NCI-H2171 treated with DMSO at 0.1 percent for 48 hours (cell line): ENCODE measurements around the gene BEX2.
"Not testable (repeated sequence)": the region's sequence is repeated elsewhere in the genome, so short reads cannot be mapped to it uniquely, and the experiment has no call there.

Experiments
- DNase-seq: peaks from one replicate; lab custom pipeline; 2025; lab: John Stamatoyannopoulos, UW

Gene BEX2

DNA sequence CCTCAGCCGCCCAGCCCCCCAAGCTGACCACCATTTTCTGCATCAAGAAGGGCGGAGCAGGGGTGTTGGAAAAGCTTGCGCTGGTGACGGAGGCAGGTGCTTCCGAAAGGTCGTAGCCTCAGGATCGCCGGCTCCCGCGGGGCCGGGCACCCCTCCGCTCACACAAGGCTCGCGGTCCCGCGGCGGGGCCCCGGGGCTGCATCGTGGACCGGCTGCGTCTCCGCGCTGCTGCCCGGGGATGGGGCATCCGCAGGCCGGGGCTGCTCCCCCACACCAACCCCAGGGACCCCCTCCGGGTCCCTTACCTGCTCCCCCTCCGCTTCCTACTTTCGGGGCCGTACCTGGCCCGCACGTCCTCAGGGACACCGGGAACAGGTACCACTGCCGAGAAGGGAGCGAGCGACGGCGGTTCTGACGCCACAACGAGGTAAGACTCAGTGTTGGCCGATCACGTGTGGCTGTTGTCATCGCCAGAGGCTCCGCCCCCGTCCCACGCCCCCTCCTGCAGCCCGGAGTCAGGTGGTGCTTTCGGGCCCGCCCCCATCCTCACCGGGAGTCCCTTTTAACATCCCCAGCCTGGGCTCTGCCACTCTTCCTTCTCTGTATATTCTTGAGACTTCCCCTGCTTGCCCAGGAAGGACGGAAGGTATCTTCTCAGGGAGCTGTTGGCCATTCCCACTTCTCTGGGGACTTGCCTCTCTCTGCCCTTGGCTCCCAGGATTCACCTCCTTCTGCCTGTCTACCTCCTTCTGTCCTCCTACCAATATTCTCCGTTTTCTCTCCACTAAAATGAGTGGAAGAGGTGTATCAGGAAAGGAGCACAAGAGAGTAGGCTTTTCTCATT lies at the start of gene BEX2:
Gene BEX2, minus strand, starts transcription at position 436 of the 844 bp plus-strand sequence. CDS start 1,014 bp downstream, outside the sequence.
- DNase-seq, result peak; percentile 79

DNA sequence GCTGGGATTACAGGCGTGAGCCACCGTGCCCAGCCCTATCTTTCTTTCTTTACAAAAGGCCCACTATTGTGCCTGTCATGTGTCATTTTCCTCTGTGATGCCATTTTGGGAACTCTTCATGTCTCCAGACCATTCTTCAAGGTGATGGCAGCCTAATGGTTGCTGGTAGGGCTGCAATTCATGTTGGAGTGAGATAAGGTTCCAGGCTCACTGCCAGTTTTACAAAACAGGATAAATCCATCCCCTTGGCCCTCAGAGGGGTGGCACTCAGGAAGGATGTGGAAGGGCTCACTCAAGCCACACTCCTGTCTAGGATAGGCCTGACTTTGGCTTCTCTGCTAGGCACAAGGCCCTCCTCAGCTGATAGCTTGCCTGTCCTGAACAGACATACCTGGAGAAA lies 49.3 kb upstream of the BEX2 start:
- no peak for DNase-seq

DNA sequence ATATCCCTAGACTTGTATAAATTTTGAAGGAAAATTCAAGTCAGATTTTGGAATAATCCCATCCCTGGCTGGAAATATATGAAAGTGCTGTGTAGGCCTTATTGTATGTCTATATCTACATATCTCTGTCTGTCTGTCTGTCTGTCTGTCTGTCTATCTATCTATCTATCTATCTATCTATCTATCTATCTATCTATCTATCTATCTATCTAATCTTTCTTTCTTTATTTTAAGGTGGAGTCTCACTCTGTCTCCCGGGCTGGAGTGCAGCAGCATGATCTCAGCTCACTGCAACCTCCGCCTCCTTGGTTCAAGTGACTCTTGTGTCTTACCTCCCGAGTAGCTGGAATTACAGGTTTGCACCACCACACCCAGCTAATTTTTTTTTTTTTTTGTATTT lies 48.8 kb upstream of the BEX2 start:
- not testable (repeated sequence) for DNase-seq

DNA sequence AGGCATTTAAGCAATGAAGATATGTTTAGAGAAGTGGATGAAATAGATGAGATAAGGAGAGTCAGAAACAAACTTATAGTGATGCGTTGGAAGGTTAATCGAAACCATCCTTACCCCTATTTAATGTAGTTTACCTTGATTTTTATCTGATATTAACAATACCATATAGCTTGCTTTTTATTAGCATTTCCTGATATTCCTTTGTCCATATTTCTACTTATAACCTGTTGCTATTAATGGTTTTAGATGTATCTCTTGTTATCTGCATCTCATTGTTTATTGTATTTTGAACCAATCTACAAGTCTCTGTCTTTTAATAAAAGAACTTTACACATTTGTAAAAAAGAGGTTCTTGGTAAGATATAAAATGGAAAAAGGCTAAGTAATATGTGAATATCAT lies 47.1 kb upstream of the BEX2 start:
- no peak for DNase-seq

DNA sequence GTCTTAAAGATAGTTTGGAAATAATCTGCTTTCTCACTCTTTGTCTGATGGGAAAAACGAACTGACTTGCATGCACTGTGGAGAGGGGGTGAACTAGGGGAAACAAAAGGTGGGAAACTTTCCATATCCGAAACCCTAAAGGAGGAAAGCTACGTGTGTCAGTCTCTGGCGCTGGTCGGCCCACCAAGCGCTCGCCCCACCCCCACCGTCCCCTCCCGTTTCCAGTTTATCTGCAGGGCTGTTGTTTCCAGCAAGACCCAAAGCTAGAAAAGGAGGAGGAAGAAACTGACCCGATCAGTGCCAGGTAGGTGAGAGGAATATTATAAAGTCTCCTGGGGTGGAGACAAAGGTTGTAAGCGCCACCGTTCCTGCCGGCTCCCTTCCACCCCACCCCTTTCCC lies 46.1 kb upstream of the BEX2 start:
- DNase-seq, result no peak

DNA sequence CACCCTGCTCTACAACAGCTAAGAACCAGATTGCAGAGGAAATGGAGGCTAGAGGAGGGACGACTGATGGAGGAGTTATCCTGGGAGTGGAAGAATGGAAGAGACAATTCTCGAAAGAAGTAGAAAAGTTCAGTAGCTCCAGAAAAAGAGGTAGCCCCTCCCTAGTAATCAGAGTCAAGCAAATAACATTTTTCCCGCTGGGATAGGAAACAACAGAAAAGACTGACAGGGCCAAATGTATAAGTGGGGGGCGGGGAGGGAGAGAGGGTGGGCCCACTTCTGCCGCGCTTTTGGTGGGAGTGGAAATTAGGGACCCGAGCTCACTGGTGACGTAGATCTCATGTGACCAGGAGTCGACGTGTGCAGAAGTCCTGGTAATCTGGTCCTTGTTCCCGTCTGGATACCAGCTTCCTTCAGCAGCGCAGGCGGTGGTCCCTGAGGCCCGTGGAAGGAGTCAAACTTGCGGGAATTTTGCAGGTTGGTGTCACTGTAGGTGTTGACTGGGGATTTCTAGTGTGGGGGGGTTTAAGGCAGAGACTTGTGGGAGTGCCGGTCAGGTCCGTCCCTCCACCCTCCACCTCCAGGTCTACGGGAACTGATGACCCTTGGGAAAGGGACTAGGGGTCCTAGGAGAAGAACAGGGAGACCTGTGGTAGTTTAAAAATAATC lies 45.5 kb upstream of the BEX2 start, which contains the start of gene TCEAL9:
Gene TCEAL9, plus strand, starts transcription at position 377 of the 669 bp plus-strand sequence. CDS start 1,179 bp downstream, outside the sequence.
- DNase-seq, result peak; percentile 83

DNA sequence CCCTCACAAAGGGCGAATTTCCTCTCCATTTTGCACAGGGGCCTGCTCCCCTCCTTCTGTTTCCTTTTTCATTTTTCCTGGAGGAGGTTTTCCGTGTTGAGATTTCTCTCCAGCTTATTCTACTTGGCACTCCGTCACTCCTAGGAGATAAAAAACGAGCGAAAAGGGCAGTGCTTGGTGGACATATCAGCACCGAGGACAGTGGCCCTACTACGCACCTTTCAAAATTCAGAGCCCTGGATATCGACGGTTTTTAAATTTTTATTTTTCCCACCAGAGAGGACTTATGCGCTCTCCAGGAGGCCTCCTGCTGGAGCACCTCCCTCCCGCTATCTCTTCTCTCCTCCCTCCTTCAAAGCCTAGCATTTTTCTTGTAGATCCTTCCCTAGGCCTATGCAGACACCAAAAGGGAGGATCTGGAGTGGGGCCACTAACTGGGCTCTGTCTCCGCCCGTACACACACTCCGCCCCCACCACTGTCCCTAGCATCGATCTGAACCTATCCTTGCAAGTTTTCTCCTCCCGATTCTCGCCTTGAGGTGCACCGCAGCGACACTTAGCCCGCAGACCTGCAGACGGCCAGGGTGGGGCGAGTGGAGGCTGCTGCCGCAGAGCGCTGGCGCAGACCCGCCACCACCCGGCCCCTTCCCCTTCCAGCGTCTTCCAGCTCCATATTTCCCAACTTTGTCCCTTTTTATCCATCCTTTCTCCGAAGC lies 37.0 kb upstream of the BEX2 start:
- no peak for DNase-seq

DNA sequence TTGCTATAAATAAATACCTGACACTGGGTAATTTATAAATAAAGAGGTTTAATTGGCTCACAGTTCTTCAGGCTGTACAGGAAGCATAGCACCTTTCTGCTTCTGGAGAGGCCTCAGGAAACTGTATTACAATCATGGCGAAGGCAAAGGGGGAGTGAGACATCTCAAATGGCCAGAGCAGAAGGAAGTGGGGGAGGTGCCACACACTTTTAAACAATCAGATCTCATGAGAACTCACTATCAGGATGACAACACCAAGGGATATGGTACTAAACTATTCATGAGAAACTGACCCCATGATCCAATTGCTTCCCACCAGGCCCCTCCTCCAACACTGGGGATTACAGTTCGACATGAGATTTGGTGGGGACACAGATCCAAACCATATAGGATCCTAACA lies 33.8 kb upstream of the BEX2 start:
- no peak for DNase-seq

DNA sequence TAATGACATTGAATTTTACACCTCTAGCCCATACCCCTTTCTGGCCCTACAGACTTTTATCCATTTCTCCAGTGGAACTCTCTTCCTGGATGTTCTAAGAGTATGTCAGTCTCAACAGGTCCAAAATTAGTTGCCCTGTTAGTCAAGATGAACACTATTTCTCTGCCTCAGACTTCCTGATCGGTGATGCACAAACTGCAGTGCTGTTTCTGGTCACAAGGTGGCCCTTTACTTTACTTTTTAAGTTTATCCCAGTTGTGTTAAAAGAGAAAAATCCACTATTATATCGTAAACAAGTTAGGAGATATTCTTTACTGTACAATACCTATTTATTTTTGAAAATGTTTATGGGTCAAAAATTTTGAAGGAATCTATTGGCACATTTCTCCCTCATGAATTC lies 32.3 kb upstream of the BEX2 start:
- DNase-seq, result peak; percentile 8

DNA sequence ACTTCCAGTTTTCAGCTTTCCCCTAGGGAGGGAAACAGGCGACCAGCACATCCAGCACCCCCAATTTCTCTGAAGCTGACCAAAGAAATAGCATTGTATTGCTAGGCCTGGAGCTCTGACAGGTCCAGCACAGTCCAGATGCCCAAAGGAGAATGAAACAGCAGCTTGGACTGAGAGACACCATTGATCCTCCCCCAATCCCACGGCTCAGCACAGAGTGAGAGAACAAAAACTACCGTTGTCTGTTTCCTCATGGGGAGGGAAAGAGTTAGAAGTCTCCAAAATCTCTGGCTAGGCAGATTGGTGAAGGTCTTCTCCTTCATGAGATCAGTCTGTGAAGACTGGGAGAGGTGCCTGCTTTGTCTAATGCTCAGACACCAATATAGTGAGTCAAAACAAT lies 27.9 kb upstream of the BEX2 start:
- no peak for DNase-seq

DNA sequence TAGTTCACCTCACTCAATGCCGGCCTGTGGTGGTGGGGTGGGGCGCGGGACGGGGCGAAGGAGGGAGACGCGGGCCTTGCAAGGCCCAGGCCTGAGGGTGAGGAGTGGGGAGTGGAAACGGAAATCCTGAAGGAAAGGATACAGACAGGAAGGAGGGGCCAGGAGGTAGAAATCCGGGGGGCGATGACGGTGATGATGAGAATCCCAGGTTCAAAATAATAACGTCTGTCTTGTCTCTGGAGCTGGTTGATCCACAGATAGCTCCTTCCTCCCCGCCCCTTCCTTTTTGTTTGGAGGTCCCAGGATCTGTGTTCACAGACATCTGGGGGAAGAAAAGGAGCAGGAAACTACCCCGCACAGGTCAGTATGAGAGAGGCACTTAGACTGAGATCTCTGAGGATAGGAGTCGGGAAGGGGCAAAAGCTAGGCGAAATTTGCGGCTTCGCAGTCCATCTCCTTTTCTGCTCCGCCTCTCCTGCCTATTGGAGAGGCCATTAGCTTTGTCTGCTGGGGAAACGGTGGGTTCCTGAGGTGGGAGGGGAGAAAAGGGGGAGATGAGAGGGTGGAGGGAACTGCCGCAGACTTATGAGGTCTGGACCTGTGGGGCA lies 20.0 kb upstream of the BEX2 start:
- no peak for DNase-seq

DNA sequence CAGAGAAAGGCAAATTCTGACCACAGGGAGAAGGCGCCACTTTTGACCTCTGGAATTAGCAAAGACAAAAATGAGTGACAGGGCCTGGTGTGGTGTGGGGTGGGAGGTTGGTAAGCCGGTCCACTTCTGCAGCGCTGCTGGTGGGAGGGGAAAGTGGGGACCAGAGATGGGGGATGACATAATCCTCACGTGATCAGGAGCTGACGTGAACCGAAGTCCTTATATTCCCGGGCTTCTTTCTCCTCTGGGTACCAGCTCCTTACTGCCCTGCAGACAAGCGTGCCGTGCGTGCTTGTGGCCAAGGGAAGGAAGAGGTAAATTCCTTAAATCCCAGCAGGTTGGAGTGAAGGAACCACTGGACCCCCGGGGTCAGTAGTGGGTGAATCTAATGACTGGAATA lies 19.2 kb upstream of the BEX2 start, which contains the start of gene TCEAL7:
Gene TCEAL7, plus strand, starts transcription at position 249 of the 400 bp plus-strand sequence. CDS start 1,165 bp downstream, outside the sequence.
- no peak for DNase-seq

DNA sequence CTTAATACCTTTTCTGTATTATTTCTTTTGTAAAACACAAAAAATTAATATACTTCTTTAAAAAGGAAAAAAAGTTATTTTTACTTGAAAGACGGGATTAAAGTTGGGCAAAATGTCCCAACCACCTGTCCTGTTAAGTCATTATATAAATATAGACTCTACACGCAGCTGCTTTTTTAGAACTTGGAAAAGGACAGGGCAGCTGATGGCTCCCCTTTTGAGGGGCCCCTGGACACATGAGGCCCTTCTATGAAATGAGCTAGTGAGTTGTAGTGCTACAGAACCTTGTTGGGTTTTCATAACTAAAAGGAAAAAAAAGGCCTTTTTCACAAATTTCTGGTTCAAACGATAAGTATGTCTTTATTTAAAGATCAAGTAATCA lies 600 bp upstream of the BEX2 start:
- DNase-seq, result no peak

DNA sequence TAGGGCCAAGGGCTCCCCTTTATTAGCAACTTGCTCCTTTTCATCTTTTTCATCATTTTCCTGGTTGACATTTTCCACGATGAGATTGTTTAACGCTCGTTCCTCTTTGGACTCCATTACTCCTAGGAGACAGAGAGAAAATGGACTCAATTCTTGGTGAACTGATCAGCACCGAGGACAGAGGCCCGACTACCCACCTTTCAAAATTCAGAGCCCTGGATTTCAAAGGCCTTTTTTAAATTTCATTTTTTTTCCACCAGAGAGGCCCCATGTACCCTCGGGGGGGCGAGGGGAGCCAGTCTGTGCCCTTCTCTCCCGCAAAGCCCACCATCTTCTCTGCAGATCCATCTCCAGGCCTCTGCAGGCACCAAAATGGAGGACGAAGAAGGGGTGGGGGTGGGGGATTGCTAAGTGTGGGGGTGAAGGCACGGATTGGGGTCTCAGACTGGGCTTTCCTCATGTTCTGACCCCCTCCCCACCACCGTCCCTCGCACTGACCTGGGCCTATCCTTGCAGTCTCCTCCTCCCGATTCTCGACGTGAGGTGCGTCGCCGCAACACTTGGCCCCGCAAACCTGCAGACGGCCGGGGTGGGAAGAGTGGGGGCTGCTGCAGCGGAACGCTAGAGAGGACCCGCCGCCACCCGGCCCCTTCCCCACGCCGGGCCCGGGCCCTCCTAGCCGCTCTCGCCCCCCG lies 783 bp downstream of the BEX2 start:
- peak; percentile 7 for DNase-seq

DNA sequence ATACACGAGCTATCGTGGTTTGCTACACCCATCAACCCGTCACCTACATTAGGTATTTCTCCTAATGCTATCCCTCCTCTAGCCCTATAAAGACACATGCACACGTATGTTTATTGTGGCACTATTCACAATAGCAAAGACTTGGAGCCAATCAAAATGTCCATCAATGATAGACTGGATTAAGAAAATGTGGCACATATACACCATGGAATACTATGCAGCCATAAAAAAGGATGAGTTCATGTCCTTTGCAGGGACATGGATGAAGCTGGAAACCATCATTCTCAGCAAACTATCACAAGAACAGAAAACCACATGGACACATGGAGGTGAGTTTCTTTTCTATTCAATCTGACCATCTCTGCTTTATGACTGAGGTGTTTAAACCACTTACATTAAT lies 5.1 kb downstream of the BEX2 start:
- not testable (repeated sequence) for DNase-seq

DNA sequence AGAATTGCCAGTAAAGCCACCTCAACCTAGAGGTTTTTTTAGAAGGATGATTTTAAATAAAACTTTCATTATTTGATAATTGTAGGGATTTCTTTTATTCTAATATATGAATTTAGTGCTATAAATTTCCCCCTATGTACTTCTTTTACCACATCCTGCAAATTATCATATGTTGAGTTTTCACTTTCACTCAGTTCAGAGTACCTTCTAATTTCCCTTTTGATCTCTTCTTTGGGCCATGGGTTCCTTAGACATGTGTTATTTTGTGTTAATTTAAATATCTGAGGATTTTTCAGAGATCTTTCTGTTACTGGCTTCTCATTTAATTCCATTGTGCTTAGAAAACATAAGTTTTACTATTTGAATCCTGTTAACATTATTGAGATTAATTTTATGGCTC lies 6.1 kb downstream of the BEX2 start:
- no peak for DNase-seq

DNA sequence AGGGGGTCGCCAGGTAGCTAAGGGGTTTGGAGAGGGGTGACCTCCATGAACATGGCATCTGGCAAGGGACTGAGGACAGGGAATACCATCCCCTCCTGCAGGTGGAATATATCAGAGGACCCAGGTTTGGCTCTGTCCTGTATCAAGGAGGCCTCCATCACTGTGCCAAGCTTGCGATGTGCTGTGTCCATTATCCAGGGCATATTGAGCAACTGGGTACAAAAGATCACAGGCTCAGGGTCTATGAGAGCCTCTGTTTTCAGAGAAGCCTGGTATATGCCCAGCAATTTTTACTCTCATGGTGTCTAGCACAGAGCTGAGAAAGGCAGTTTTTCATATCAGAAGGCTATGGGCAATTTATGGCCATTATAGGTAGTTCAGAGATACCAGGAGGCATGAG lies 17.7 kb downstream of the BEX2 start:
- no peak for DNase-seq

DNA sequence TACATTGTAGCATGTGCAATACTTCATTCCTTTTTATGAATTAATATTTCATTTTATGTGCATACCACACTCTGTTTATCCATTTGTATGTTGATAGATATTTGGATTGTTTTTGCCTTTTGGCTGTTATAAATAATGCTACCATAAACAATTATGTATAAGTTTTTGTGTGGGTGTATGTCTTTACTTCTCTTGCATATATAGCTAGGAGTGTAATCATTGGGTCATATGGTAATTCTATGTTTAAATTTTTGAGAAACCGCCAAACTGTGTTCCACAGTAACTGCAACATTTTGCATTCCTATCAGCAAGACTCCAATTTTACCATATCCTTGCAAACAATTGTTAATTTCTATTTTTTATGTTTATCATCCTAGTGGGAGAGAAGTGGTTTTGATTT lies 31.2 kb downstream of the BEX2 start:
- no peak for DNase-seq

DNA sequence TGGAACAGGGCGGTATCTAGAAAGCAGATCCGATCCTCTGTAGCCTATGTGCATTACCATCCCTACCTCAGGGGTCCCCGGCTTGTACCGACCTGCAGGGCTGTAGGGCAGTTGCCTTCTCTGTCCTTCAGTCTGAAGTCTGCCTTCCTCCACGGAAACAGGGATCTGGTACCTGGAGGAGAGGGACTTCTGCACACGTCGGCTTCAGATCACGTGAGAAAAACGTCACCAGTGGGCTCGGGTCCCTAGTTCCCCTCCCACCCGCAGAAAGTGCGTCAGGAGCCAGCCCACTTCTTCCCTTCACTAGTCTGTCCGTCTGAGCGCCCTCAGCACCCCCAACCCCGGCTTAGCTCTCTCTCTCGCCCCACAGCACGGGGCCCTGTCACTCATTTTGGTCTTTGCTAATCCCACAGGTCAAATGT lies 34.2 kb downstream of the BEX2 start, which contains the start of gene TCEAL5:
Gene TCEAL5, minus strand, starts transcription at position 170 of the 422 bp plus-strand sequence. CDS start 2,187 bp downstream, outside the sequence.
- DNase-seq, result peak; percentile 52

DNA sequence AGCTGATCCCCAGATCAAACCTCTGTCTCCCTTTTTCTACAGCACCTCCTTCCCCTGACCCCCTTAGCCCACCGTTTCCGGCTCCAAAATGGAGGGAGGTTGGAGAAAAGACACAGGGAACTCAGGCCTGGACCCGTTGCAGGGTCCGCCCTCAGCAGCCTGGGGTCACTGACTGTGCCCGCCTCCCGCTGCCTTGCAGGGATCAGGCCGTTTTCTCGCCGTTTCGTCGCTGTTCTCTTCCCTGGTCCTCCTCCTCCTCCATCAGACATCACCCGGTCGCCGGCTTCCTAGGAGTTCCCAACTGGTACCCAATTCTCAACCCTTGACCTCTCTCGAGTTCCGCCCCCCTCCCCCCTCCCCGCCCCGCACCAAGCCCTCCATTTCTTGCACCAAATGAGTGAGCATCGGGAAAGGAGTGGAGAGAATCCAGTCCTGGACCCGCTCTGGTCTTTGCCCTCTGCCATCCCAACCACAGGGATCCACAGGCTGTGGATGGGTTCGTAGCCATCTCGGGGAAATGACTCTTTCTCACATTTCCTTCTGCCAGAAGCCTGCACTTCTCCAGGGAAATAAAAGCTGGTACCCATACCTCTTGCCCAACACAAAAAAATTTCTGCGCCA lies 34.7 kb downstream of the BEX2 start:
- no peak for DNase-seq

DNA sequence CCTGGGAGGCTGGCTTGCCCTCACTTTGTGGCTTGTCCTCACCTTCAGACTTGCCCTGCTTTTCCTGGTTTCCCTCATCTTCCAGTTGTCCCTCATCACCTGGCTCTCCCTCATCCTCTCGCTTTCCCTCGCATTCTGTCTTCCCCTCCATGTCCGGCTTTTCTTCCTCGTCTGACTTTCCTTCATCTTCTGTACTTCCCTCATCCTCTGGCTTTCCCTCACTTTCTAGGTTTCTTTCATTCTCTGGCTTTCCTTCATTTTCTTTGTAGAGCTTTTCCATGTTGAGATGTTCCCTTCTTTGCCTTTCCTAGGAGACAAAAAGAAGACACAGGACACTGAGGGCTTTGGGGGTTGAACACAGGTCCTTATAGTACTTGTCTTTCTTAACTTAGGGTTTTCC lies 36.5 kb downstream of the BEX2 start:
- DNase-seq, result no peak
